Panc1 (cell line): ENCODE results near the gene TEX50. TPM values are rescaled to one million over a fixed set of nuclear protein-coding genes. Genes with fewer than 3 reads are reported as not detected.

Experiments
- ATAC-seq: fragments of 200-7000 bp; cut with Tn5 transposase; 2 replicates; pipeline ENCODE4 v1.9.1; 2020; ENCODE audit warnings: mild to moderate bottlenecking, moderate library complexity
- BruUV-seq: library from RNA; stranded (reverse); fragments of 400-500 nt; replicated peaks from 2 replicates; lab custom pipeline; 2021; lab: Mats Ljungman, UMichigan
- CTCF ChIA-PET: fragments of 300-600 bp; sonication (Branson Sonifier 250); formaldehyde crosslinking; loops from one replicate; lab custom pipeline; 2022; ENCODE audit warnings: antibody characterized with exemption; lab: Charles Lee
- POLR2A ChIA-PET: fragments of 300-600 bp; sonication (Branson Sonifier 250); formaldehyde crosslinking; loops from one replicate; lab custom pipeline; 2022; ENCODE audit warnings: antibody characterized with exemption; lab: Charles Lee
- DNase-seq: peaks from one replicate; pipeline ENCODE4 v3.0.0-alpha.2; 2010; ENCODE audit warnings: low read depth, low spot score
- H3K27ac ChIP-seq: 2 replicates; pipeline ENCODE4 v1.5.1; 2011; ENCODE audit warnings: mild to moderate bottlenecking, low read length, inconsistent platforms
- H3K27me3 ChIP-seq: fragments of 200-500 bp; sonication (Bioruptor generic); 2 replicates; pipeline ENCODE4 v1.6.0; 2014; ENCODE audit warnings: low read length, inconsistent platforms; ENCODE audit not compliant: control insufficient read depth, insufficient read depth
- H3K36me3 ChIP-seq: fragments of 200-500 bp; sonication (Bioruptor generic); 2 replicates; pipeline ENCODE4 v1.5.1; 2014; ENCODE audit warnings: inconsistent platforms, mild to moderate bottlenecking, low read length, moderate library complexity; ENCODE audit not compliant: control insufficient read depth, insufficient read depth
- H3K4me1 ChIP-seq: 2 replicates; pipeline ENCODE4 v1.5.1; 2011; ENCODE audit warnings: inconsistent platforms, mild to moderate bottlenecking, low read length, moderate library complexity; ENCODE audit not compliant: control insufficient read depth, insufficient read depth
- H3K4me3 ChIP-seq, 2 experiments: 2 replicates each; pipeline ENCODE4 v1.5.1; 2011 to 2012; ENCODE audit warnings: low read depth in 2 of 2, low read length in 2 of 2, mild to moderate bottlenecking in 2 of 2, inconsistent platforms in 1 of 2, moderate library complexity in 1 of 2
- H3K9me3 ChIP-seq: fragments of 200-500 bp; sonication (Bioruptor generic); 2 replicates; pipeline ENCODE4 v1.5.1; 2014; ENCODE audit warnings: low read depth, mild to moderate bottlenecking, inconsistent platforms, low read length, moderate library complexity; ENCODE audit not compliant: control insufficient read depth, insufficient read depth
- POLR2AphosphoS5 ChIP-seq: IDR thresholded peaks from 2 replicates; pipeline ENCODE4 v1.6.1; 2012; ENCODE audit warnings: mild to moderate bottlenecking, low read depth, low read length, moderate library complexity
- REST ChIP-seq, 2 experiments: IDR thresholded peaks; 2 replicates each; pipeline ENCODE4 v1.6.1; 2011 to 2012; ENCODE audit warnings: low read depth in 2 of 2, control low read depth in 1 of 2, low read length in 1 of 2, mild to moderate bottlenecking in 1 of 2, moderate library complexity in 1 of 2; ENCODE audit not compliant: insufficient read depth in 1 of 2
- SIN3A ChIP-seq: IDR thresholded peaks from 2 replicates; pipeline ENCODE4 v1.6.1; 2012; ENCODE audit warnings: low read depth, mild to moderate bottlenecking, low read length, moderate library complexity, borderline replicate concordance; ENCODE audit not compliant: insufficient read depth
- TCF7L2 ChIP-seq: IDR thresholded peaks from 2 replicates; pipeline ENCODE4 v1.6.1; 2011; ENCODE audit warnings: mild to moderate bottlenecking, low read depth, low read length, inconsistent platforms
- in situ Hi-C: cut with HindIII; loops from 2 replicates; pipeline ENCODE4 v1.10.0; 2016; ENCODE audit warnings: low sequenced_read_pairs, low pct_unique_long_range_greater_than_20kb
- intact Hi-C: fragments of 100-400 bp; cut with micrococcal nuclease; formaldehyde crosslinking; loops from one replicate; pipeline ENCODE4 v1.10.0; 2022; ENCODE audit not compliant: unreplicated experiment
- total RNA-seq: library from RNA; stranded (reverse); gene quantifications from one replicate; pipeline ENCODE4 v1.2.1, GENCODE V29; 2021; ENCODE audit not compliant: unreplicated experiment
- TF ChIP-seq, protein P1 (sequence below): fragments of 450-650 bp; IDR thresholded peaks from 2 replicates; pipeline ENCODE4 v1.5.1; 2017; ENCODE audit warnings: mild to moderate bottlenecking

The TEX50 gene
- total RNA-seq, 1 experiment from 2014 or later, result not detected

GRCh38 chr1:173661271-173661670 is 26.1 kb downstream of the TEX50 start:
- ChIA-PET POLR2A (no interaction called here), CTCF (no interaction called here)
- ATAC-seq (no peak), DNase-seq (no peak)
- in situ Hi-C loops (no loop called here), intact Hi-C loops (no loop called here)
- Histone ChIP-seq H3K4me1 (no peaks in the 10 kb centered on the region), H3K36me3 (no peaks in the 10 kb centered on the region; the same call in 1 of the 2 replicates), H3K27me3 (no peaks in the 10 kb centered on the region), H3K9me3 (no peaks in the 10 kb centered on the region), H3K4me3 (no peak overlapping the region), H3K27ac (no peak overlapping the region)
- no TSS peak for BruUV-seq
- TF ChIP-seq SIN3A, result no peak
- no peak for TF ChIP-seq TCF7L2
- TF ChIP-seq, protein P1, sequence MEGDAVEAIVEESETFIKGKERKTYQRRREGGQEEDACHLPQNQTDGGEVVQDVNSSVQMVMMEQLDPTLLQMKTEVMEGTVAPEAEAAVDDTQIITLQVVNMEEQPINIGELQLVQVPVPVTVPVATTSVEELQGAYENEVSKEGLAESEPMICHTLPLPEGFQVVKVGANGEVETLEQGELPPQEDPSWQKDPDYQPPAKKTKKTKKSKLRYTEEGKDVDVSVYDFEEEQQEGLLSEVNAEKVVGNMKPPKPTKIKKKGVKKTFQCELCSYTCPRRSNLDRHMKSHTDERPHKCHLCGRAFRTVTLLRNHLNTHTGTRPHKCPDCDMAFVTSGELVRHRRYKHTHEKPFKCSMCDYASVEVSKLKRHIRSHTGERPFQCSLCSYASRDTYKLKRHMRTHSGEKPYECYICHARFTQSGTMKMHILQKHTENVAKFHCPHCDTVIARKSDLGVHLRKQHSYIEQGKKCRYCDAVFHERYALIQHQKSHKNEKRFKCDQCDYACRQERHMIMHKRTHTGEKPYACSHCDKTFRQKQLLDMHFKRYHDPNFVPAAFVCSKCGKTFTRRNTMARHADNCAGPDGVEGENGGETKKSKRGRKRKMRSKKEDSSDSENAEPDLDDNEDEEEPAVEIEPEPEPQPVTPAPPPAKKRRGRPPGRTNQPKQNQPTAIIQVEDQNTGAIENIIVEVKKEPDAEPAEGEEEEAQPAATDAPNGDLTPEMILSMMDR, result no peak

DNA sequence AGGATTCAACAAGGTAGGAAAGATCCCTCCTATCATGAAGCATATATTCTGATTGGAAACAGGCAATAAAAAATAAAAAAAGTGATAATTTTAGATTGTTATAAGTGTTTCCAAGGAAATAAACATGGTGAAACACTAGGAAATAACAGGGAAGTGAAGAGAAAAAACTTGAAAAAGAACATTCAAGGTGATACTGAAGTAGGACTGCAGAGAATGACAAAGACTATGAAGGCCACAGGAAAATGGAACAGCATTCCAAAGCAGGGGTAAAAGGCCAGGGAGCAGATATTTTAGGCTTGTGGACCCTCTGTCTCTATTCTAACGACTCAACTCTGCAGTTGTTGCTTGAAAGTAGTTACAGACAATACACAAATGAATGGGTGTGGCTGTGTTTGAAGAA is 26.6 kb downstream of the TEX50 start:
- TF ChIP-seq REST (IDR thresholded peaks at IDR 0.05; ENCODE audit: insufficient read depth in 1 of 2, low read depth in 2 of 2, low read length in 1 of 2), result no peak
- TF ChIP-seq, protein P1, result no peak
- in situ Hi-C loops (no loop called here), intact Hi-C loops (no loop called here)
- DNase-seq, result no peak
- Histone ChIP-seq H3K27me3 (no peaks in the 10 kb centered on the region), H3K4me1 (no peaks in the 10 kb centered on the region), H3K27ac (no peak overlapping the region), H3K9me3 (no peaks in the 10 kb centered on the region), H3K36me3 (no peaks in the 10 kb centered on the region; the same call in 1 of the 2 replicates), H3K4me3 (no peak overlapping the region)
- ATAC-seq, result no peak
- CTCF ChIA-PET, result no interaction called here
- BruUV-seq, result no TSS peak
- POLR2A ChIA-PET, result no interaction called here

DNA sequence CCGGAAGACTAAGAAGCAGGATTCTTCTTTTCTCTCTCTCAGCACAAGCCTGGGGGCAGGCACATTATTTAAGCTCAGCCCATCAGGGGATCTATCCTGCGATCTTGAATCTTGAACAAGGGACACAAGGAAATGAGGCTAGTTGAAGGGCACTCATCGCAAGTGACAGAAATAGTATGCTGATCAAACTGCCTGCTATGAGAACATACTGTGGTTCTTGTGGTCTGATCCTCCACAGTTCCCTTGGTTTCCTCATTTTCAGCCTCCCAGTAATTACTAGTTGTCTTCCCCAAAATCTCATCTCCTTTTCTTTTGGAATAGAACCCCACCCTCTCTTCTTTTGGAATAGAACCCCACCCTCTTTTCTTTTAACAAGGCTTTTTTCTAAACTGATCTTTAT is 28.0 kb downstream of the TEX50 start:
- no TSS peak for BruUV-seq
- POLR2A ChIA-PET, result interaction anchor here (0.5 kb wide), 1 partner anchor 113 kb away, joined by 7 read pairs; no protein-coding TSS in a partner anchor
- no peak for DNase-seq

More for the DNA sequence above, 28.0 kb downstream of the TEX50 start:
- H3K27ac ChIP-seq, result no peak overlapping the region
- H3K36me3 ChIP-seq, result no peaks in the 10 kb centered on the region; the same call in 1 of the 2 replicates
- H3K4me3 ChIP-seq, result no peak overlapping the region
- intact Hi-C loops (no loop called here), in situ Hi-C loops (no loop called here)
- TF ChIP-seq POLR2AphosphoS5, result no peak
- no peak for TF ChIP-seq REST (IDR thresholded peaks at IDR 0.05; ENCODE audit: insufficient read depth in 1 of 2, low read depth in 2 of 2, low read length in 1 of 2)
- TF ChIP-seq, protein P1, result no peak
- TF ChIP-seq TCF7L2, result no peak
- TF ChIP-seq SIN3A, result no peak
- H3K9me3 ChIP-seq, result no peaks in the 10 kb centered on the region
- no peaks in the 10 kb centered on the region for H3K27me3 ChIP-seq
- no peaks in the 10 kb centered on the region for H3K4me1 ChIP-seq
- no peak for ATAC-seq
- CTCF ChIA-PET, result no interaction called here
